ENCODE data around the gene C14orf180.

- TF ChIP-seq POLR2AphosphoS5 (IDR thresholded peaks at IDR 0.05; ENCODE audit: borderline replicate concordance, low read depth, low read length): no peak
- TF ChIP-seq EZH2 (IDR thresholded peaks at IDR 0.05): no peak
These were observed 15.6 kb downstream of the C14orf180 start for GRCh38 chr14:104595116-104595675.
